CD4-positive, alpha-beta memory T cell (primary cell): ENCODE data around the gene NQO1. TPM values are rescaled to one million over a fixed set of nuclear protein-coding genes. Genes with fewer than 3 reads are reported as not detected.
A peak's percentile ranks its signal among the peaks of the same experiment; 100 is the strongest.

Experiments
- CTCF ChIA-PET: fragments of 350-600 bp; sonication (Branson Sonifier 250); formaldehyde crosslinking; loops from one replicate; lab custom pipeline; 2021; ENCODE audit warnings: inconsistent platforms; ENCODE audit not compliant: partially characterized antibody; lab: Charles Lee
- POLR2A ChIA-PET: fragments of 350-600 bp; sonication (Branson Sonifier 250); formaldehyde crosslinking; loops from one replicate; lab custom pipeline; 2021; ENCODE audit not compliant: partially characterized antibody; lab: Charles Lee
- DNase-seq, 5 donors: peaks; one replicate each; pipeline versions ENCODE4 v3.0.0 to v3.0.0-alpha.2; 2020 to 2022; ENCODE audit warnings: mixed read lengths in 1 of 5
- H3K27ac ChIP-seq: one replicate; pipeline ENCODE4 v1.7.0; 2013; ENCODE audit warnings: low read depth, low read length
- H3K27me3 ChIP-seq: 2 replicates; pipeline ENCODE4 v1.7.0; 2013; ENCODE audit warnings: mild to moderate bottlenecking, low read length, moderate library complexity; ENCODE audit not compliant: insufficient read depth
- H3K36me3 ChIP-seq: 2 replicates; pipeline ENCODE4 v1.7.0; 2013; ENCODE audit warnings: mild to moderate bottlenecking, low read length, moderate library complexity; ENCODE audit not compliant: insufficient read depth
- H3K4me1 ChIP-seq: 2 replicates; pipeline ENCODE4 v1.7.0; 2013; ENCODE audit warnings: mild to moderate bottlenecking, low read length, moderate library complexity; ENCODE audit not compliant: insufficient read depth
- H3K4me3 ChIP-seq, 2 donors: one replicate each; pipeline ENCODE4 v1.7.0; 2013; ENCODE audit warnings: low read length in 2 of 2, mild to moderate bottlenecking in 1 of 2
- H3K9me3 ChIP-seq, 2 donors: one replicate each; pipeline ENCODE4 v1.7.0; 2013; ENCODE audit warnings: low read length in 2 of 2, control low read depth in 1 of 2; ENCODE audit not compliant: control insufficient read depth in 1 of 2
- H3K27ac Mint-ChIP-seq, 7 donors: one replicate each; pipeline ENCODE4 v1.8.0; 2020 to 2021; ENCODE audit warnings: mixed read lengths in 7 of 7, mild to moderate bottlenecking in 6 of 7, inconsistent platforms in 3 of 7, moderate library complexity in 3 of 7
- H3K27me3 Mint-ChIP-seq, 2 donors: one replicate each; pipeline ENCODE4 v1.8.0; 2020 to 2021; ENCODE audit warnings: mixed read lengths in 2 of 2
- H3K36me3 Mint-ChIP-seq, 2 donors: one replicate each; pipeline ENCODE4 v1.8.0; 2020 to 2021; ENCODE audit warnings: mixed read lengths in 2 of 2, inconsistent platforms in 1 of 2, mild to moderate bottlenecking in 1 of 2
- H3K4me1 Mint-ChIP-seq, 4 donors: one replicate each; pipeline ENCODE4 v1.8.0; 2020 to 2021; ENCODE audit warnings: mixed read lengths in 4 of 4, mild to moderate bottlenecking in 1 of 4
- H3K4me3 Mint-ChIP-seq, 8 donors: one replicate each; pipeline ENCODE4 v1.8.0; 2020 to 2021; ENCODE audit warnings: mixed read lengths in 8 of 8, mild to moderate bottlenecking in 7 of 8, moderate library complexity in 6 of 8, inconsistent platforms in 3 of 8
- H3K9me3 Mint-ChIP-seq, 8 donors: one replicate each; pipeline ENCODE4 v1.8.0; 2020 to 2021; ENCODE audit warnings: mixed read lengths in 8 of 8, mild to moderate bottlenecking in 5 of 8, inconsistent platforms in 3 of 8, moderate library complexity in 1 of 8
- intact Hi-C: fragments of 100-400 bp; cut with micrococcal nuclease; formaldehyde crosslinking; loops from one replicate; pipeline ENCODE4 v1.15.1; 2023
- polyA plus RNA-seq, 2 donors: library from polyadenylated mRNA; unstranded; fragments of 300-500 nt; fragmentation: Illumina TruSeq; gene quantifications; one replicate each; pipeline ENCODE4 v1.2.3, GENCODE V29; 2021
- total RNA-seq, 2 experiments: library from RNA; stranded (reverse); gene quantifications; one replicate each; pipeline ENCODE4 v1.2.3, GENCODE V29; 2021

The NQO1 gene
- total and polyA plus RNA-seq, 4 experiments from 2014 or later: 4.8 to 8.6 (median 5.7) TPM

DNA sequence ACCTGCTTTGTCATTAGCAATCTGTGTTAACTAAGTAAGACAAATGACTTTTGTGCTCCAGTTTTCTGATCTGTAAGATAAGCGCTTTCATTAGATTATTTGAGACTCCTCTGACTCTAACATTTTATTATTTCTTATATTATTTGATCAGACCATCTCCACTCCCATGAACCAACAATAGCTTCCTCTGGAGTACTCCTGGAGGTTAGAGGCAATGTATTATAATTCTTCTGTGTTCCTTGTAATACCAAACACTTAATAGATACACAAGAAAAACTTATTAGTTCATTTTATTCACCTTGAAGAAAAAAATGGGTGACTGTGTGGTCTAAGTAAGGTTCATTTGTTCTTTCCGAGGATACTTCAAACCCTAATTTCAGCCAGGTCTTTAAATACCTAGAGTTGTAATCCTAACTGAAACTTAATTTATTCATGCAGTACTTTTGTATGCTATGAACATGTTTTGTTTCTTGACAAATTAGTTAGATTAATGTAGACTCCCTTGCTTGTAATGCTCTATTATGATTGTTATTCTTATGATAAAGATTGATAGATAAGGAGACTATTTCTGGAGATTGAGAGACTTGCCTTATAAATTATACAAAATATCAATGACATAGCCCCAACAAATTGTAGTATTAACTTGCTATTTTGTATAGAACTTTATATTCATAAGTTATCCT lies 53.9 kb downstream of the NQO1 start:
- H3K9me3 Mint-ChIP-seq: no peaks in the 10 kb centered on the region

DNA sequence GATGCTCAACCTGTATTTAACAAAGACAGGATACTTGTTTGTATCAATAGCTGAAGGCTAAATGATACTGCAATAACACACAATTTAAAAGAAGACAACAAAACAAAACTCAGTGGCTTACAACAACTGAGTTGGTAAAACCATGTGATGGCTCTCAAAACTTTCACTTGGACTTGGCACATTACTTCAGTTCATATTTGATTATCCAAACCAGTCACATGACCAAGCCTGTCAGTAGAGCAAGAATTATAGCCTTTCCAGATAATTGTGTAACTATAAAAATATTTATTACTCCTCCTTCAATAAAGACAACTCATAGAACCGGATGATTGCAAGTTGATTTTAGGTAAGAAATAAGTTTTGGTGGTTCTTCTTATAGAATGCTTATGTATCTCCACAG lies 56.8 kb downstream of the NQO1 start:
- Mint-ChIP-seq H3K4me1 (no peaks in the 10 kb centered on the region), H3K27ac (peak overlapping the region in 1 of 7 donors; percentile 8)
- intact Hi-C loops: no loop called here

More for the DNA sequence above, 53.9 kb downstream of the NQO1 start:
- Mint-ChIP-seq H3K36me3 (peaks cover 28 to 57% of the 10 kb centered on the region in 2 donors), H3K27me3 (no peaks in the 10 kb centered on the region), H3K27ac (no peak overlapping the region), H3K4me3 (no peak overlapping the region), H3K4me1 (no peaks in the 10 kb centered on the region)
- Histone ChIP-seq H3K27me3 (no peaks in the 10 kb centered on the region), H3K36me3 (peaks cover 6% of the 10 kb centered on the region), H3K9me3 (no peaks in the 10 kb centered on the region), H3K4me3 (no peak overlapping the region), H3K4me1 (no peaks in the 10 kb centered on the region), H3K27ac (no peak overlapping the region)
- CTCF ChIA-PET: no interaction called here
- POLR2A ChIA-PET: no interaction called here
- intact Hi-C loops: no loop called here
- DNase-seq: no peak

DNA sequence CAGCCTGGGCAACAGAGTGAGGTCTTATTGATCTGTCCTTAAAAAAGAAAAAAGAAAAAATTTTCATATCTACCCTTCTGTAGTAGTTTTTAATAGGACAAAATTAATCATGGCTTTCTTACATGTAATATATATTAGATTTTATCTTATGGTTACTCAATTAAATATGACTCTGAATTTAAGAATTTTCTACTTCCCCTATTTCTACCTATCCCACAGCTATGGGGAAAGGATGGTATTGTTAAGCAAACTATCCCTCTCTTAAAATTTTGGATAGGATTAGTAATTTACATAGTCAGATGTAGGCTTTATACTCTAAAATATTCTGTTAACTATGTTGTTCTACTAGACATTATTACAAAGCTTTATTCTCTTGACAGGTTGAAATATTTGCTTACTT lies 62.5 kb downstream of the NQO1 start:
- H3K36me3 ChIP-seq: no peaks in the 10 kb centered on the region
- H3K36me3 Mint-ChIP-seq: peaks cover 25 to 32% of the 10 kb centered on the region in 2 donors
- no peak overlapping the region for H3K4me3 Mint-ChIP-seq
- POLR2A ChIA-PET: no interaction called here
- H3K4me1 ChIP-seq: no peaks in the 10 kb centered on the region
- peaks cover 0 to 2% (median 0%) of the 10 kb centered on the region in 8 donors for H3K9me3 Mint-ChIP-seq
- no peaks in the 10 kb centered on the region for H3K9me3 ChIP-seq
- no peak for DNase-seq
- no peaks in the 10 kb centered on the region for H3K27me3 Mint-ChIP-seq
- CTCF ChIA-PET: no interaction called here
- no peak overlapping the region for H3K27ac ChIP-seq
- no peak overlapping the region for H3K27ac Mint-ChIP-seq
- H3K4me1 Mint-ChIP-seq: peaks cover 0 to 1% (median 0%) of the 10 kb centered on the region in 4 donors
- no peaks in the 10 kb centered on the region for H3K27me3 ChIP-seq
- H3K4me3 ChIP-seq: no peak overlapping the region
- intact Hi-C loops: no loop called here

More for the DNA sequence above, 56.8 kb downstream of the NQO1 start:
- Mint-ChIP-seq H3K4me3 (no peak overlapping the region), H3K27me3 (no peaks in the 10 kb centered on the region), H3K36me3 (peaks cover 17 to 43% of the 10 kb centered on the region in 2 donors), H3K9me3 (no peaks in the 10 kb centered on the region)
- CTCF ChIA-PET: interaction anchor here (1.1 kb wide), 1 partner anchor 40 kb away, joined by 3 read pairs; no protein-coding TSS in a partner anchor
- no peaks in the 10 kb centered on the region for H3K36me3 ChIP-seq
- H3K27ac ChIP-seq: no peak overlapping the region
- POLR2A ChIA-PET: no interaction called here
- no peaks in the 10 kb centered on the region for H3K9me3 ChIP-seq
- no peaks in the 10 kb centered on the region for H3K4me1 ChIP-seq
- H3K27me3 ChIP-seq: no peaks in the 10 kb centered on the region
- H3K4me3 ChIP-seq: no peak overlapping the region
- no peak for DNase-seq

DNA sequence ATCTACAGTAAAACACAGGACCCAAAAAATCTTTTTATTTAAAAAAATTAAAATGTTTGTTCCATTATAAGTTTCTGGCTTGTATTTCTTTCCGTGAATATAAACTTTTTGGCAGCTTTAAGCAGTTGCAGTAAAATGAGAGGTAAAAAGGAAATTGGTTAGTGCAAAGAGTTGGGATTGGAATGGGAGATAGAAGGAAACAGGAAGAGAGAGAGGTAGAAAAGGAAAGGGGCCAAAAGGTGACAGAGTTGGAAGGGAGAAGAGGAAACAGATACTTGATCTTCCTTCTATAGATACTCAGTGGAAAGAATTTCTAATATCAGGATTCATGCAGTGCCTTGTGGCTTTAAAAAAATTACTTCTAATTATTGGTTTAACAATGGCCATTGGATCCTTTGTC lies 63.5 kb downstream of the NQO1 start:
- no peak overlapping the region for H3K27ac ChIP-seq
- no peaks in the 10 kb centered on the region for H3K27me3 ChIP-seq
- no peaks in the 10 kb centered on the region for H3K36me3 ChIP-seq
- no peak for DNase-seq
- CTCF ChIA-PET: no interaction called here
- H3K9me3 ChIP-seq: no peaks in the 10 kb centered on the region
- Mint-ChIP-seq H3K4me3 (no peak overlapping the region), H3K36me3 (peaks cover 26 to 30% of the 10 kb centered on the region in 2 donors), H3K4me1 (peaks cover 0 to 1% (median 0%) of the 10 kb centered on the region in 4 donors), H3K9me3 (peaks cover 0 to 2% (median 0%) of the 10 kb centered on the region in 8 donors), H3K27ac (peak overlapping the region in 1 of 7 donors; percentile 79), H3K27me3 (no peaks in the 10 kb centered on the region)
- H3K4me1 ChIP-seq: no peaks in the 10 kb centered on the region
- POLR2A ChIA-PET: no interaction called here
- intact Hi-C loops: no loop called here
- H3K4me3 ChIP-seq: no peak overlapping the region

DNA sequence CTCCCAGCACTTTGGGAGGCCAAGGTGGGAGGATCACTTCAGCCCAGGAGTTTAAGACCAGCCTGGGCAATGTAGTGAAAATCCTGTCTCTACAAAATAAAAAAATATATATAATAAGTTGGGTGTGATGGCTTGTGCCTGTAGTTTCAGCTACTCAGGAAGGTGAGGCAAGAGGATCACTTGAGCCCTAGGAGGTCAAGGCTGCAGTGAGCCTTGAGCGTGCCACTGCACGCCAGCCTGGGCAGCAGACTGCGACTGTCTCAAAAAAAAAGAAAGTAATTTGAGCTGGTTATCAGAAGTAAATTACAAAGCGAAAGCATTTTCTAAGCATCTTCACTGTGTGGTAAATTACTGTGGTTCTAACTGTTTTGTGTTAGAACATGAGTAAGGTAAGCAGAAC lies 66.2 kb downstream of the NQO1 start:
- intact Hi-C loops: no loop called here
- H3K27ac Mint-ChIP-seq: no peak overlapping the region
- peaks cover 0 to 1% (median 0%) of the 10 kb centered on the region in 4 donors for H3K4me1 Mint-ChIP-seq
- H3K36me3 ChIP-seq: peaks cover 9% of the 10 kb centered on the region
- no peaks in the 10 kb centered on the region for H3K27me3 Mint-ChIP-seq
- H3K9me3 ChIP-seq: no peaks in the 10 kb centered on the region
- DNase-seq: no peak
- no peaks in the 10 kb centered on the region for H3K4me1 ChIP-seq
- POLR2A ChIA-PET: no interaction called here
- H3K27ac ChIP-seq: no peak overlapping the region
- no peak overlapping the region for H3K4me3 ChIP-seq
- CTCF ChIA-PET: interaction anchor here (0.6 kb wide), 1 partner anchor 86 kb away, joined by 4 read pairs; no protein-coding TSS in a partner anchor
- peaks cover 34 to 35% of the 10 kb centered on the region in 2 donors for H3K36me3 Mint-ChIP-seq
- H3K27me3 ChIP-seq: no peaks in the 10 kb centered on the region
- peaks cover 0 to 2% (median 0%) of the 10 kb centered on the region in 8 donors for H3K9me3 Mint-ChIP-seq
- H3K4me3 Mint-ChIP-seq: no peak overlapping the region

Other genes starting within 250 kb of the NQO1 start
- gene NFAT5, start 160.6 kb downstream of the NQO1 start, total RNA-seq: 10 to 100 TPM; 29.2 to 35.6 TPM
- 1 to 10 TPM; 1.8 to 8.3 TPM for gene NFAT5, start 160.6 kb downstream of the NQO1 start, polyA plus RNA-seq
- gene NOB1, start 28.4 kb upstream of the NQO1 start, total RNA-seq: 10 to 100 TPM; 41.0 to 49.9 TPM
- 10 to 100 TPM; 28.0 to 54.4 TPM for gene NOB1, start 28.4 kb upstream of the NQO1 start, polyA plus RNA-seq
- 10 to 100 TPM; 76.3 to 77.0 TPM for gene WWP2, start 35.8 kb upstream of the NQO1 start, total RNA-seq
- 10 to 100 TPM; 27.8 to 49.4 TPM for gene WWP2, start 35.8 kb upstream of the NQO1 start, polyA plus RNA-seq
- 1 to 10 TPM; 7.2 to 7.5 TPM for gene CLEC18A, start 224.8 kb upstream of the NQO1 start, total RNA-seq
- gene CLEC18A, start 224.8 kb upstream of the NQO1 start, polyA plus RNA-seq: under 1 TPM in 1 of 2 donors, not detected in 1; 0.37 TPM